ENCODE results near the gene SPTAN1.
"Not testable (repeated sequence)": the region's sequence is repeated elsewhere in the genome, so short reads cannot be mapped to it uniquely, and the experiment has no call there.

Gene SPTAN1

DNA sequence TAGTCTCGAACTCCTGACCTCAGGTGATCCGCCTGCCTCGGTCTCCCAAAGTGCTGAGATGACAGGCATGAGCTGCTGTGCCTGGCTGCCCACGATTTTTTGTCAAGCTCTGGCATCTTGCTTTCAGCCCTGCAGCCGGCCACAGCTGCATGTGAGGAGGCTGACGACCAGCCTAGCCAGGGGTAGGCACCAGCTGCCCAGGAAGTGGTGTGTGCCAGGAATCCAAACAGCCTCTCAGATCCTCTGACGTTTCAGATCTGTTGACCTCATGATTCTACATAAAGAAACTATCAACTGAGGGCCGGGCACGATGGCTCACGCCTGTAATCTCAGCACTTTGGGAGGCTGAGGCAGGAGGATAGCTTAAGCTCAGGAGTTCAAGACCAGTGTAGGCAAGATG lies 85.3 kb downstream of the SPTAN1 start:
- DNase-seq = no peak
- in situ Hi-C loops (cut with HindIII; ENCODE audit: low pct_ligation_motif_present, low pct_unique_long_range_greater_than_20kb, low sequenced_read_pairs) = no loop called here

DNA sequence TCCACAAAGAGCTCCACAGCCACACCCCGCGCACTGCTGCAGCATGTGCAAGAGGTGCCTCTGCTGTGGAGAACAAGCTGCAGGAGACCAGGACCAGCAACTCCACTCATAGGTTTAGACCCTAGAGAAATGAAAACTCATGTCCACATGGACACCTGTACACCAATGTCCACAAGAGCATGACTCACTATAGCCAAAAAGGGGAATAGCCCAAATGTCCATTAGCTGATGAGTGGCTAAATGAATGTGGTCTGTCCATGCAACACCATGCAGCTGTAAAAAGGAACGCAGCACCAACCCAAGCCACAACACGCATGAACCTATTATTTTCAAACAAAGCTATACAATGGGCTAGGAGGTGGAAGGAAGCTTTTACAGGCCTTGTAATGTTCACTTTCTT lies 86.2 kb downstream of the SPTAN1 start:
- in situ Hi-C loops (cut with HindIII; ENCODE audit: low pct_ligation_motif_present, low pct_unique_long_range_greater_than_20kb, low sequenced_read_pairs) = no loop called here
- DNase-seq = no peak

DNA sequence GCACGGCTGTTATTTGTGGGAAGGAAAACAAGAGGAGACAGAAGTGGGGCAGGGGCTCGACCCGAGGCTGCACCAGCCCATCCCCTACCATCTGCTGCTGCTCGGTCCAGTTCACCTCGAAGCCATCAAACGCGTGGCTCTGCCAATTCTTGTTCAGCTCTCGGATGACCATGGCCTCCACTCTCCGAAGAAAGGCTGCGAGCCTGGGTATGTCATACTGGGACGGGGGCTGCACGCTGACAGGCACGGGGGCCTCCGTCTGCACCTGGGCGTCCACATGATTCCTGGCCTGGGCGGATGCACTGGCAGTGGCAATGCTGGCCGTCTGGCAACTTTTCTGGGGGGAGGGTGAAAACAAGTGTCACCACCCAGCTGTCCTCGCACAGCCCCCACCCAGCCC lies 88.2 kb downstream of the SPTAN1 start:
- in situ Hi-C loops (cut with HindIII; ENCODE audit: low pct_ligation_motif_present, low pct_unique_long_range_greater_than_20kb, low sequenced_read_pairs) = no loop called here
- DNase-seq = no peak

DNA sequence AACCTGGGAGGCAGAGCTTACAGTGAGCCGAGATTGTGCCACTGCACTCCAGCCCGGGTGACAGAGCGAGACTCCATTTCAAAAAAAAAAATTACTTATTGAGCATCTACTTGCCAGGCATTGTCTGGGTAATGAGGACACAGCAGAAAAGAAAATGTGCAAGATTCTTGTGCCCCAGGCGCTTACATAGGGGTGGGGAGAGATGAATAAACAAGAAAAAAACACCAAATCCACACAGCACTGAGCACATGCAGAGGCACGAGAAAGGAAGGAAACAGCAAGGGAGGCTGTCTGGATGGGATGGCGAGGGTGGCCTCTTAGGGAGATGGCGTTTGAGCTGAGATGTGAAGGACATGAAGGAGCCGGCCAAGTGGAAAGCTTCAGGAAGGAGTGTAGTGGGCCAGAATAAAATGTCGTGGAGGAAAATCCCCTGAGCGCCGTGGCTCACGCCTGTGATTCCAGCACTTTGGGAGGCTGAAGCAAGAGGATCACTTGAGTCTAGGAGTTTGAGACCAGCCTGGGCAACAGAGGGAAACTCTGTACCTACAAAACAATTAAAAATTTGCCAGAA lies 90.4 kb downstream of the SPTAN1 start:
- in situ Hi-C loops (cut with HindIII; ENCODE audit: low pct_ligation_motif_present, low pct_unique_long_range_greater_than_20kb, low sequenced_read_pairs) = no loop called here
- no peak for DNase-seq

GRCh38 chr9:128643519-128644300 lies 91.3 kb downstream of the SPTAN1 start:
- no peak for DNase-seq
- in situ Hi-C loops (cut with HindIII; ENCODE audit: low pct_ligation_motif_present, low pct_unique_long_range_greater_than_20kb, low sequenced_read_pairs) = no loop called here

- in situ Hi-C loops (cut with HindIII; ENCODE audit: low pct_ligation_motif_present, low pct_unique_long_range_greater_than_20kb, low sequenced_read_pairs) = not testable (repeated sequence)
- DNase-seq = peak; percentile 43
These were observed 95.8 kb downstream of the SPTAN1 start for GRCh38 chr9:128648206-128648605.

GRCh38 chr9:128651798-128652197 lies 99.4 kb downstream of the SPTAN1 start:
- DNase-seq = no peak
- in situ Hi-C loops (cut with HindIII; ENCODE audit: low pct_ligation_motif_present, low pct_unique_long_range_greater_than_20kb, low sequenced_read_pairs) = no loop called here

DNA sequence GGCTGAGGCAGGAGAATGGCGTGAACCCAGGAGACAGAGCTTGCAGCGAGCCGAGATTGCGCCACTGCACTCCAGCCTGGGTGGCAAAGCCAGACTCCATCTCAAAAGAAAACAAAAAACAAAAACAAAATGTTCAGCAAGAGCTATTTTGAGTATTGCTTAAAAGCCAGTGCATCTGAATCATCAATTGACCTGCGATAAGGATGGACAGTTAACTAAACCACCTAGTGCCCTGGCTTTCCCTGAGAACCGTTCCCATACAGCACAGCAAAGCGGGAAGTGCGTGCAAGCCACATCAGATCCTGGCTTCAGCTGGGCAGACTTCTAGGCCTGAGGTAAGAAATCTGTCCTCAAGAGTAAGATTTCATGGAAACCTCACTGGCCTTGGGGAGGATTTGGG lies 101.5 kb downstream of the SPTAN1 start:
- in situ Hi-C loops (cut with HindIII; ENCODE audit: low pct_ligation_motif_present, low pct_unique_long_range_greater_than_20kb, low sequenced_read_pairs) = no loop called here
- no peak for DNase-seq

GRCh38 chr9:128654481-128654880 lies 102.1 kb downstream of the SPTAN1 start:
- DNase-seq = no peak
- in situ Hi-C loops (cut with HindIII; ENCODE audit: low pct_ligation_motif_present, low pct_unique_long_range_greater_than_20kb, low sequenced_read_pairs) = no loop called here

- peak; percentile 70 for DNase-seq
- in situ Hi-C loops (cut with HindIII; ENCODE audit: low pct_ligation_motif_present, low pct_unique_long_range_greater_than_20kb, low sequenced_read_pairs) = no loop called here
These were observed 104.3 kb downstream of the SPTAN1 start, which contains the start of gene DYNC2I2 for GRCh38 chr9:128656416-128657343. DYNC2I2 (minus strand) TSS chr9:128656847; CDS start chr9:128656726, 121 bp downstream.

GRCh38 chr9:128657344-128657704 lies 104.9 kb downstream of the SPTAN1 start:
- no peak for DNase-seq
- in situ Hi-C loops (cut with HindIII; ENCODE audit: low pct_ligation_motif_present, low pct_unique_long_range_greater_than_20kb, low sequenced_read_pairs) = no loop called here

- no peak for DNase-seq
- in situ Hi-C loops (cut with HindIII; ENCODE audit: low pct_ligation_motif_present, low pct_unique_long_range_greater_than_20kb, low sequenced_read_pairs) = no loop called here
These were observed 105.4 kb downstream of the SPTAN1 start for GRCh38 chr9:128657796-128658195.

DNA sequence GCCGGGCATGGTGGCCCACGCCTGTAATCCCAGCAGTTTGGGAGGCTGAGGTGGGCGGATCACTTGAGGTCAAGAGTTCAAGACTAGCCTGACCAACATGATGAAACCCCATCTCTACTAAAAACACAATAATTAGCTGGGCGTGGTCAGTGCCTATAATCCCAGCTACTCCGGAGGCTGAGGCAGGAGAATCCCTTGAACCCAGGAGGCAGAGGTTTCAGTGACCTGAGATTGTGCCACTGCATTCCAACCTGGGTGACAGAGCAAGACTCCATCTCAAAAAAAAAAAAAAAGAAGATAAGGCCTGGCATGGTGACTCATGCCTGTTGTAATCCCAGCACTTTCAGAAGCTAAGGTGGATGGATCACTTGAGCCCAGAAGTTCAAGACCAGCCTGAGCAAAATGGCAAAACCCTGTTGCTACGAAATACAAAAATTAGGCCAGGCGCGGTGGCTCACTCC lies 114.1 kb downstream of the SPTAN1 start:
- DNase-seq; in situ Hi-C loops (cut with HindIII; ENCODE audit: low pct_ligation_motif_present, low pct_unique_long_range_greater_than_20kb, low sequenced_read_pairs): not testable (repeated sequence)

DNA sequence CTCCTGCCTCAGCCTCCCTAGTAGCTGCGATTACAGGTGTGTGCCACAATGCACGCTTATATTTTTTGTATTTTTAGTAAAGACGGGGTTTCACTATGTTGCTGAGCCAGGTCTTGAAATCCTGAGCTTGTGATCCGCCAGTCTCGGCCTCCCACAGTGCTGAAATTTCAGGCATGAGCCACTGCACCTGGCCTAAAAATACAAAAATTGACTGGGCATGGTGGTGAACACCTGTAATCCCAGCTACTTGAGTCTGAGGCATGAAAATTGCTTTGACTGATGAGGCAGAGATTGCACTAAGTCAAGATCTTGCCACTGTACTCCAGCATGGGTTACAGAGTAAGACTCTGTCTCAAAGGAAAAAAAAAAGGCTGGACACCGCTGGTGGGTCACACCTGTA lies 117.4 kb downstream of the SPTAN1 start:
- DNase-seq = no peak
- in situ Hi-C loops (cut with HindIII; ENCODE audit: low pct_ligation_motif_present, low pct_unique_long_range_greater_than_20kb, low sequenced_read_pairs) = no loop called here

GRCh38 chr9:128675382-128675781 lies 123.0 kb downstream of the SPTAN1 start:
- no peak for DNase-seq

DNA sequence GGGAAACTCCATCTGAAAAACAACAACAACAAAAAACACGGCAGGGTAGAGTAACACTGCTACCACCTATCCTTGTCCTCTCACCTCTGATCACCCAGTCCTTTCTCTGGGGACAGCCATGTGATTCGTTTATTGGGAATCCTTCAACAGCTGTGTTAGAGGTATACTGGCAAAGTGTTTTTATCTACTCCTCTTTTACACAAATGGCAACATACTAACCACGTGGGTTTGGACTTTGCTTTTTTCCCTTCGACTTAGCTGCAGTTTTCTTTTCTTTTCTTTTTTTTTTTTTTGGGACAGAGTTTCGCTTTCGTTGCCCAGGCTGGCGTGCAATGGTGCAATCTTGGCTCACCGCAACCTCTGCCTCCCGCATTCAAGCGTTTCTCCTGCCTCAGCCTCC lies 125.4 kb downstream of the SPTAN1 start:
- in situ Hi-C loops (cut with HindIII; ENCODE audit: low pct_ligation_motif_present, low pct_unique_long_range_greater_than_20kb, low sequenced_read_pairs) = no loop called here
- DNase-seq = no peak

More at GRCh38 chr9:128675382-128675781, 123.0 kb downstream of the SPTAN1 start:
- in situ Hi-C loops (cut with HindIII; ENCODE audit: low pct_ligation_motif_present, low pct_unique_long_range_greater_than_20kb, low sequenced_read_pairs) = no loop called here

All from ACHN (cell line).